ENCODE results near the gene DSTYK.

The DSTYK gene

GRCh38 chr1:205247130-205247921, 35.8 kb upstream of the DSTYK start:
- FAIRE-seq (no peak), DNase-seq (ENCODE audit: insufficient read length, low spot score) (no peak)
- TF ChIP-seq CTCF (IDR thresholded peaks at IDR 0.05; ENCODE audit: insufficient read depth, missing control alignments), result no peak

GRCh38 chr1:205246351-205247119, 35.0 kb upstream of the DSTYK start:
- DNase-seq (ENCODE audit: insufficient read length, low spot score), result no peak
- TF ChIP-seq CTCF (IDR thresholded peaks at IDR 0.05; ENCODE audit: insufficient read depth, missing control alignments), result no peak
- no peak for FAIRE-seq

GRCh38 chr1:205245096-205245495, 33.6 kb upstream of the DSTYK start:
- DNase-seq (ENCODE audit: insufficient read length, low spot score), result no peak
- no peak for FAIRE-seq
- TF ChIP-seq CTCF (IDR thresholded peaks at IDR 0.05; ENCODE audit: insufficient read depth, missing control alignments), result no peak

DNA sequence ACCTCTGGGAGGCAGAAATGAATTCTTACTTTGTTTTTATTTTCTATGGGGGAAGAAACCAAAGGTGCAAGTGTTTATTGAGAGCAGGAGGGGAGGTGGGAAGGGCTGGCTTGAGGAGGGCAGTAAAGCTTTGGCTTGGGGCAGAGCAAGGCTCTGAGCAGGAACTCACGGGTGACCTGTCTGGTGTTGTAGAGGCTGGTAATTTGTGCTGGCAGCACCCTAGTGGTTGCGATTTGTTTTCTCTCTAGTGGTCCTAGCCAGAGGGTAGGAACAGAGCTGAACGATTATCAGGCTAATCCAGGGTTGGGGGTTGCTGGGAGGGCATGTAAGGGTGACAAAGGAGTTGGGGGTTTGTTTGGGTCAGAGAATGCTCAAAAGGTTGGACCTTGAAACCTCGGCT, 32.9 kb upstream of the DSTYK start:
- DNase-seq (ENCODE audit: insufficient read length, low spot score) (no peak), FAIRE-seq (no peak)
- TF ChIP-seq CTCF (IDR thresholded peaks at IDR 0.05; ENCODE audit: insufficient read depth, missing control alignments), result no peak

DNA sequence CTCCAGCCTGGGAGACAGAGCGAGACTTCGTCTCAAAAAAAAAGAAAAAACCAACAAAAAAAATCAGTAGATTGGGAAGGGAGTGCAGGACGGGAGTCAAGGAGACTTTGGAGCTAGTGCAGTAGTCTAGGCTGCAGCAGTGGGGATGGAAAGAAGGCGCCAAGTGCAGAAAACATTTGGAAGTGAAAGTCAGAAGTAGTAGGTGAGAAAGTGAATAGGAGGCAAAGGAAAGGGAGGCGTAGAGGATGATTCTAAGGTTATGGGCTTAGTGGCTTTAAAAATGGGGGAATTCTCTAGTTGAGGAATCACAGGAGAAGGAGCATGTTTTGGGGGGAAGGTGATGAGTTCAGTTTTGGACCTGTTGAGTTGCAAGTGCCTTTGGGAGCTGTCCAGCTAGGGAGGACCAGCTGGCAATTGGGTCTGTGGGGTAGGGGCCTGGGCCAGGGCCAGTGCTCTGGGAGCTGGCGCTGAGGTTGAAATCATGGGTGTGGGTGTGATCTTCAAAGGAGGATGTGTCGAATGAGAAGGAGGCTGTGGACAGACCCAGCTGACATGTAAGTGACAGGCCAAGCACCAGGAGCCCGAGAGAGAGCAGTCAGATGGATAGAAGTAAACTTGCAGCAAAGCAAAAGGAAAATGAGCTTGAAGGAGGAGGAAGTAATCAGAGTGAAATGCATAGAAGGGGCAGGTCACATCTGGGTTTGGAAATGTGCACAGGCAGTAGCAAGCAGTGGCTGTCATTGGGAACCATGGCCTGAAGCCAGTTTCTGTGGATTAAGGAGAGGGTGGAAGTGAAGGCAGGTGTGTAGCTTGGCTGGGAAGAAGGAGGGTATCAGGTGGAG, 32.1 kb upstream of the DSTYK start:
- DNase-seq (ENCODE audit: insufficient read length, low spot score) (no peak), FAIRE-seq (no peak)
- no peak for TF ChIP-seq CTCF (IDR thresholded peaks at IDR 0.05; ENCODE audit: insufficient read depth, missing control alignments)

GRCh38 chr1:205241366-205242030, 30.0 kb upstream of the DSTYK start:
- FAIRE-seq (no peak), DNase-seq (ENCODE audit: insufficient read length, low spot score) (no peak)
- no peak for TF ChIP-seq CTCF (IDR thresholded peaks at IDR 0.05; ENCODE audit: insufficient read depth, missing control alignments)

Measured in D721Med (cell line).